Gastrocnemius medialis (tissue), 4 donors: Measurements from ENCODE around the gene OPALIN.

ENCODE experiments used
- POLR2A ChIP-seq, 2 donors: fragments of 450-650 bp; IDR thresholded peaks; one replicate each; pipeline ENCODE4 v1.6.1; 2017; ENCODE audit warnings: antibody characterized with exemption in 2 of 2, mild to moderate bottlenecking in 2 of 2, moderate library complexity in 2 of 2
- TF ChIP-seq, protein P1 (sequence below), 5 experiments: fragments of 450-650 bp in 3 of 5; fragments of 200-600 bp in 2 of 5; sonication (generic) in 2 of 5; IDR thresholded peaks in 4 of 5; conservative IDR thresholded peaks in 1 of 5; 1 replicate in 4 of 5; 2 replicates in 1 of 5; pipeline ENCODE4 v1.5.1; 2016 to 2019; ENCODE audit warnings: antibody characterized with exemption in 5 of 5, mild to moderate bottlenecking in 3 of 5, moderate library complexity in 3 of 5

DNA sequence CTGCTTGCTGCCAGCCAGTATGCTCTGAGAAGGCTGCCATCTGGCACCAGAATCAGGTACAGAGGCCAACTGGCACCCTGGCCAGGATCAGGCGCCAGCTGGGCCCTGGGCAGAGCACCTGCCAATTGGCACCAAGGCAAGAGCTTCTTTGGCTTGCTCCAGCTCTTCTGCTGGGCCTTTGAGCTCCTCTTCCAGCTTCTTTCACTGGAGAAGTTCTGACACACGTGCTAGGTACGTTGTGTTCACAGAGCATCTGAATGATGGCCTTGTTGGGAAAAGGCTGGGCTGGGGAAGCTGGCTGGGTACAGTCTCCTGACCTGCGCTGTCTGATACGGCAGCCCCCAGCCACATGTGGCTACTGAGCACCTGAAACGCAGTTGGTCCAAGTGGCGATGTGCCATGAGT, 31.7 kb upstream of the OPALIN start:
- TF ChIP-seq POLR2A (IDR thresholded peaks at IDR 0.05): no peak
- TF ChIP-seq, protein P1, sequence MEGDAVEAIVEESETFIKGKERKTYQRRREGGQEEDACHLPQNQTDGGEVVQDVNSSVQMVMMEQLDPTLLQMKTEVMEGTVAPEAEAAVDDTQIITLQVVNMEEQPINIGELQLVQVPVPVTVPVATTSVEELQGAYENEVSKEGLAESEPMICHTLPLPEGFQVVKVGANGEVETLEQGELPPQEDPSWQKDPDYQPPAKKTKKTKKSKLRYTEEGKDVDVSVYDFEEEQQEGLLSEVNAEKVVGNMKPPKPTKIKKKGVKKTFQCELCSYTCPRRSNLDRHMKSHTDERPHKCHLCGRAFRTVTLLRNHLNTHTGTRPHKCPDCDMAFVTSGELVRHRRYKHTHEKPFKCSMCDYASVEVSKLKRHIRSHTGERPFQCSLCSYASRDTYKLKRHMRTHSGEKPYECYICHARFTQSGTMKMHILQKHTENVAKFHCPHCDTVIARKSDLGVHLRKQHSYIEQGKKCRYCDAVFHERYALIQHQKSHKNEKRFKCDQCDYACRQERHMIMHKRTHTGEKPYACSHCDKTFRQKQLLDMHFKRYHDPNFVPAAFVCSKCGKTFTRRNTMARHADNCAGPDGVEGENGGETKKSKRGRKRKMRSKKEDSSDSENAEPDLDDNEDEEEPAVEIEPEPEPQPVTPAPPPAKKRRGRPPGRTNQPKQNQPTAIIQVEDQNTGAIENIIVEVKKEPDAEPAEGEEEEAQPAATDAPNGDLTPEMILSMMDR (IDR thresholded peaks at IDR 0.05 in 4 of 5, conservative IDR thresholded peaks at IDR 0.05 in 1 of 5): no peak
